Lower leg skin (tissue), 3 donors: Measurements from ENCODE around the gene SMAP1.

ENCODE experiments used
- CTCF ChIP-seq, 3 donors: fragments of 450-650 bp; IDR thresholded peaks; one replicate each; pipeline ENCODE4 v1.5.1; 2016; ENCODE audit warnings: antibody characterized with exemption in 3 of 3, mild to moderate bottlenecking in 3 of 3, moderate library complexity in 2 of 3
- POLR2A ChIP-seq, 2 donors: fragments of 450-650 bp; IDR thresholded peaks; one replicate each; pipeline ENCODE4 v1.6.1; 2016 to 2017; ENCODE audit warnings: antibody characterized with exemption in 2 of 2, mild to moderate bottlenecking in 1 of 2, moderate library complexity in 1 of 2

DNA sequence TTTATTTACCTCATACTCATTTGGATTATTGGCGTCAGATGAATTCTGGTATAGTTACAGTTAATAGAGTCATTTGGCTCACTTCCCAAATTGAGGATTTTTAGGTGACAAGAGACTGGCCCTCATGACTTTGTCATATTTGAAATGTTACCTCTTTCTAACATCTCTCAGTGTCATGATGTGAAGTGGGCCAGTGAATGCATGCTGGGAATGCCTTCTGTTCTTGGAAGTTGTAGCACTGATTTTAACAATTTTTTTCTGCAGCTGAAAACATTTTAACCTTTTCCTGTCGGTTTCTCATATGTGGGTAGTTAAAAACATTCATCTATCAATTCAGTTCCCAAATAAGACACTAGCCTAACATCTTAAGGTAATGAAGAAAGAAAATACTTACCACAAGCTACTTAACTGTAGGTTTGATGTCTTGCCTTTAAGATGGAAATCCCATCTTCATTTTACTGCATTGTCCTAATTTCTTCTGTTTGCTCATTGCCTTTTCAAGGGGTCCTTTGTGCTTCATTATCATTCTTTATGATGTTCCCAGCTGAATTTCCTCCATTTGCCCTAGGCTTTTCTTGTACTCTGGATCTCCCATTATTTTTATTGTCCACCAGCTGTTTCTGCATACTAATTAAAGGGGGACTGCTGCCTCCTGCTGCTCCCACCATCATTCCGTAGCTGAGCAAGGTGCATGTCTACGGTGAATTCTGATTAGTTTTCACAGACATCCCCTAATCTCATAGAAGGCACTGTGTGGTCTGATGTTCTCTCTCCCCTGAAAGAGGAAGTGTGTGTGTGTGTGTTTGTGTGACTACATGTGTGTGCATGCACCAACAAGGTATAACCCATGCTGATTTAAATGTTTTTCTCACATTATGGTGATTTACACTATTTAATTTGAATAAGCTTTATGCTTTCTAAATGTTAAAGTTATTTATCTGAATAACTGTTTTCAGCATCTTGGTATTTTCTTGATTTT is 179.7 kb downstream of the SMAP1 start:
- TF ChIP-seq CTCF (IDR thresholded peaks at IDR 0.05) (no peak), POLR2A (IDR thresholded peaks at IDR 0.05) (no peak)
